22Rv1 (cell line): ENCODE data around the gene SLC25A21.

Experiments
- CTCF ChIP-seq: fragments of 450-650 bp; IDR thresholded peaks from 2 replicates; pipeline ENCODE4 v1.5.1; 2017; ENCODE audit warnings: mild to moderate bottlenecking
- ZFX ChIP-seq: fragments of 450-650 bp; IDR thresholded peaks from 2 replicates; pipeline ENCODE4 v1.6.1; 2017; ENCODE audit warnings: antibody characterized with exemption, borderline replicate concordance

- no peak for TF ChIP-seq CTCF
- no peak for TF ChIP-seq ZFX
These were observed 344.5 kb downstream of the SLC25A21 start for GRCh38 chr14:36827861-36828260.
